ENCODE data around the gene TSSC4.

TSSC4 gene

DNA sequence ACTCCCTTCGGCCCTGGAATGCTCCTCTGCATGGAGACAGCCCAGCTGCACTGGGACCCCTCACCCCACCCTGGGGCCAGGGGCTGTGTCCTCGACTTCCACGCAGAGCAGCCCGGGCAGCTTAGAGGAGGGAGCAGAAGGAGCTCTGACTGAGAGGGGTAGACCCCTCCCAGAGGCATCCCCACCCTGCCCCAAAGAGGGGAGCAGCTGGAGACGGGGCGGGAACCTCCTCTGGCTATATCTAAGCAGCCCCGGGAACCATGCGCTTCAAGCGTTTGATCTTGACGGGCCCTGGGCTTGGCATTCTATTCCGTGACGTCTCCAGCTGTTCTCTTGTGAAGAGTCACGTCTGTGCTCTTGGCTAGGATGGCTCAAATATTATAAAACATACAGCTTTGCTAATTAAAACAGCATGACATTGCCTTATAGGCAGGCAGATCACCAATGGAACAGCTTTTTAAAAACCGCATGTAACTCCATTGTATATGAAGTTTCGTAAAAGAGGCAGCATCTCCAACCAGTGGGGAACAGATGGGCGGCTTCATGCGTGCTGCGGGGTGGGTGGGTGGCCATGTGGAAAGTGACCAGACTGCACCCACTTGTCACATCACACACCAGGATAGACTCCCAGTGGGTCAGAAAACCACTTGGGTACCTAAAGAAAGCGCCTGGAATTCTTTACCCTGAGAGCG, 51.9 kb downstream of the TSSC4 start:
- TF ChIP-seq EP300 (IDR thresholded peaks at IDR 0.05; ENCODE audit: borderline replicate concordance) (no peak), EGR1 (IDR thresholded peaks at IDR 0.05) (no peak), TEAD4 (IDR thresholded peaks at IDR 0.05) (no peak), RAD21 (IDR thresholded peaks at IDR 0.05; ENCODE audit: low read depth) (no peak), TAF1 (IDR thresholded peaks at IDR 0.05; ENCODE audit: low read depth) (no peak), ZBTB7A (IDR thresholded peaks at IDR 0.05; ENCODE audit: low read depth) (no peak)
- TF ChIP-seq, protein P1, sequence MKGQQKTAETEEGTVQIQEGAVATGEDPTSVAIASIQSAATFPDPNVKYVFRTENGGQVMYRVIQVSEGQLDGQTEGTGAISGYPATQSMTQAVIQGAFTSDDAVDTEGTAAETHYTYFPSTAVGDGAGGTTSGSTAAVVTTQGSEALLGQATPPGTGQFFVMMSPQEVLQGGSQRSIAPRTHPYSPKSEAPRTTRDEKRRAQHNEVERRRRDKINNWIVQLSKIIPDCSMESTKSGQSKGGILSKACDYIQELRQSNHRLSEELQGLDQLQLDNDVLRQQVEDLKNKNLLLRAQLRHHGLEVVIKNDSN (IDR thresholded peaks at IDR 0.05), result no peak
- TF ChIP-seq, protein P2, sequence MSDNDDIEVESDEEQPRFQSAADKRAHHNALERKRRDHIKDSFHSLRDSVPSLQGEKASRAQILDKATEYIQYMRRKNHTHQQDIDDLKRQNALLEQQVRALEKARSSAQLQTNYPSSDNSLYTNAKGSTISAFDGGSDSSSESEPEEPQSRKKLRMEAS (IDR thresholded peaks at IDR 0.05), result no peak

DNA sequence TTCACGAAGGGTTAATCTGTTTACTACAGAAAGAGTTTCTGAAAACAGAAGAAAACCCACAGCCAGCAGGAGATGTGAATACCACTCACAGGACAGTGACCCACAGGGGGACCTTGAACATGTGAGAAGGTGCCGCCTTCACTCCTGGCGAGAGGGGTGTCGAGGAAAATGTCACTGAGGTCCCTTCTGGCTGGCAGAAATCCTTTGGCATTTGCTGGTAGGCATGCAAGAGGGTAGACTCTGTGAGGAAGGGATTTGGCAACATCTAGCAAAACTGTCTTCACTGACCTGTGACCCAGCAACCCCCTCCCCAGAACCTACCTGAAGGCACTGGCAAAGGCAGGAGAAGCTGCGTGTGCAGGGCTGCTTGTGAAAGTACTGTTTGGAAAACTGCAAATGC, 52.9 kb downstream of the TSSC4 start:
- TF ChIP-seq, protein P1 (IDR thresholded peaks at IDR 0.05), result no peak
- TF ChIP-seq EGR1 (IDR thresholded peaks at IDR 0.05), result no peak
